GM21367 (cell line): ENCODE measurements around the gene DTWD2.

Experiments used
- ATAC-seq: cut with Tn5 transposase; IDR thresholded peaks from one replicate; pipeline ENCODE4 v1.9.1; 2021; ENCODE audit not compliant: unreplicated experiment

Gene DTWD2

GRCh38 chr5:118987988-118988865 lies at the start of gene DTWD2:
DTWD2 (minus strand) TSS chr5:118988547; CDS start chr5:118988511, 36 bp downstream.
- peak; percentile 93 for ATAC-seq

GRCh38 chr5:119037496-119038215 lies 49.3 kb upstream of the DTWD2 start:
- no peak for ATAC-seq

GRCh38 chr5:119036101-119036762 lies 47.9 kb upstream of the DTWD2 start:
- ATAC-seq, result no peak

GRCh38 chr5:119033135-119033534 lies 44.8 kb upstream of the DTWD2 start:
- ATAC-seq, result no peak

GRCh38 chr5:119032656-119033055 lies 44.3 kb upstream of the DTWD2 start:
- peak; percentile 38 for ATAC-seq

- peak; percentile 47 for ATAC-seq
These were observed 43.6 kb upstream of the DTWD2 start for GRCh38 chr5:119031905-119032304.

GRCh38 chr5:119031011-119031886 lies 42.9 kb upstream of the DTWD2 start:
- ATAC-seq, result peak; percentile 80

GRCh38 chr5:119028575-119028974 lies 40.2 kb upstream of the DTWD2 start:
- no peak for ATAC-seq

- ATAC-seq, result no peak
These were observed 34.4 kb upstream of the DTWD2 start for GRCh38 chr5:119022773-119023172.

GRCh38 chr5:119022017-119022745 lies 33.8 kb upstream of the DTWD2 start:
- ATAC-seq, result peak; percentile 63

GRCh38 chr5:119021149-119021732 lies 32.9 kb upstream of the DTWD2 start:
- ATAC-seq, result no peak

GRCh38 chr5:119019949-119020348 lies 31.6 kb upstream of the DTWD2 start:
- no peak for ATAC-seq

GRCh38 chr5:119019501-119019900 lies 31.2 kb upstream of the DTWD2 start:
- ATAC-seq, result no peak

- ATAC-seq, result no peak
These were observed 29.6 kb upstream of the DTWD2 start for GRCh38 chr5:119017994-119018393.

GRCh38 chr5:119016125-119016774 lies 27.9 kb upstream of the DTWD2 start:
- peak; percentile 80 for ATAC-seq

GRCh38 chr5:119011186-119011585 lies 22.8 kb upstream of the DTWD2 start:
- ATAC-seq, result no peak

GRCh38 chr5:119010206-119010605 lies 21.9 kb upstream of the DTWD2 start:
- ATAC-seq, result no peak

- ATAC-seq, result no peak
These were observed 20.8 kb upstream of the DTWD2 start for GRCh38 chr5:119009131-119009530.

- ATAC-seq, result no peak
These were observed 11.3 kb upstream of the DTWD2 start for GRCh38 chr5:118999696-119000095.
